CD4-positive, alpha-beta T cell (primary cell): Measurements from ENCODE around the gene HS3ST5. TPM values are rescaled to one million over a fixed set of nuclear protein-coding genes. Genes with fewer than 3 reads are reported as not detected.

Source experiments
- ATAC-seq: fragments of 200-7000 bp; cut with Tn5 transposase; one replicate; pipeline ENCODE4 v1.10.0; 2022; ENCODE audit warnings: mild to moderate bottlenecking; ENCODE audit not compliant: poor library complexity
- CTCF ChIA-PET: fragments of 350-600 bp; sonication (Branson Sonifier 250); formaldehyde crosslinking; loops from one replicate; lab custom pipeline; 2021; ENCODE audit warnings: antibody characterized with exemption, inconsistent platforms; lab: Charles Lee
- POLR2A ChIA-PET: fragments of 350-600 bp; sonication (Branson Sonifier 250); formaldehyde crosslinking; loops from one replicate; lab custom pipeline; 2021; ENCODE audit warnings: antibody characterized with exemption, inconsistent platforms; lab: Charles Lee
- DNase-seq, 14 experiments: peaks; one replicate each; pipeline ENCODE4 v3.0.0-alpha.2; 2013 to 2020; ENCODE audit warnings: mixed read lengths in 2 of 14
- H3K27ac ChIP-seq, 2 donors: one replicate each; pipeline versions ENCODE4 v1.5.1 to v1.7.0; 2013; ENCODE audit warnings: low read length in 2 of 2, low read depth in 1 of 2, mild to moderate bottlenecking in 1 of 2
- H3K27me3 ChIP-seq, 2 experiments: 1 replicate in 1 of 2; 2 replicates in 1 of 2; pipeline versions ENCODE4 v1.6.1 to v1.7.0; 2013; ENCODE audit warnings: low read length in 2 of 2, control low read depth in 1 of 2, mild to moderate bottlenecking in 1 of 2, moderate library complexity in 1 of 2; ENCODE audit not compliant: insufficient read depth in 2 of 2, control insufficient read depth in 1 of 2
- H3K36me3 ChIP-seq: one replicate; pipeline ENCODE4 v1.6.1; 2013; ENCODE audit warnings: low read length, control low read depth; ENCODE audit not compliant: insufficient read depth
- H3K4me1 ChIP-seq: one replicate; pipeline ENCODE4 v1.6.1; 2013; ENCODE audit warnings: low read length, control low read depth; ENCODE audit not compliant: insufficient read depth
- H3K4me3 ChIP-seq: one replicate; pipeline ENCODE4 v1.5.1; 2013; ENCODE audit warnings: mild to moderate bottlenecking, low read length, moderate library complexity
- H3K9me3 ChIP-seq, 2 experiments: 1 replicate in 1 of 2; 2 replicates in 1 of 2; pipeline versions ENCODE4 v1.6.1 to v1.7.0; 2013; ENCODE audit warnings: low read length in 2 of 2, mild to moderate bottlenecking in 2 of 2, control low read depth in 1 of 2, moderate library complexity in 1 of 2; ENCODE audit not compliant: control insufficient read depth in 1 of 2, insufficient read depth in 1 of 2
- H3K27ac Mint-ChIP-seq: one replicate; pipeline ENCODE4 v1.8.0; 2020; ENCODE audit warnings: mixed read lengths
- H3K27me3 Mint-ChIP-seq: one replicate; pipeline ENCODE4 v1.8.0; 2021; ENCODE audit warnings: mixed read lengths
- H3K36me3 Mint-ChIP-seq: one replicate; pipeline ENCODE4 v1.8.0; 2021; ENCODE audit warnings: low read depth, mixed read lengths
- H3K4me1 Mint-ChIP-seq: one replicate; pipeline ENCODE4 v1.8.0; 2021; ENCODE audit warnings: low read depth, mixed read lengths
- H3K4me3 Mint-ChIP-seq: one replicate; pipeline ENCODE4 v1.8.0; 2020; ENCODE audit warnings: mild to moderate bottlenecking, mixed read lengths
- H3K9me3 Mint-ChIP-seq: one replicate; pipeline ENCODE4 v1.8.0; 2020; ENCODE audit warnings: mixed read lengths
- intact Hi-C, 2 experiments: fragments of 100-400 bp; cut with DNase I in 1 of 2; cut with micrococcal nuclease in 1 of 2; formaldehyde crosslinking; loops; one replicate each; pipeline versions ENCODE4 v1.15.1 to v1.9.0; 2023 to 2025; cut with DNase I, micrococcal nuclease
- total RNA-seq, 174 experiments: library from RNA in 2 of 174; stranded (reverse) in 2 of 174; gene quantifications; one replicate each; pipeline ENCODE4 v1.2.3 and lab custom pipeline; 2021 to 2026
- TF ChIP-seq, protein P1 (sequence below): fragments of 200-600 bp; IDR thresholded peaks from one replicate; pipeline ENCODE4 v1.8.0; 2022; ENCODE audit warnings: antibody characterized with exemption, mild to moderate bottlenecking

HS3ST5 gene
- total RNA-seq, 2 experiments from 2014 or later, result not detected

- no peak for ATAC-seq
- no peaks in the 10 kb centered on the region for H3K27me3 ChIP-seq
- Mint-ChIP-seq H3K36me3 (no peaks in the 10 kb centered on the region), H3K27ac (no peak overlapping the region), H3K4me3 (no peak overlapping the region), H3K4me1 (no peaks in the 10 kb centered on the region), H3K27me3 (peaks cover 21% of the 10 kb centered on the region), H3K9me3 (no peaks in the 10 kb centered on the region)
- H3K9me3 ChIP-seq, result no peaks in the 10 kb centered on the region
- no peak for DNase-seq
- H3K36me3 ChIP-seq, result no peaks in the 10 kb centered on the region
- ChIA-PET POLR2A (no interaction called here), CTCF (no interaction called here)
- intact Hi-C loops, result no loop called here
- H3K4me1 ChIP-seq, result no peaks in the 10 kb centered on the region
- H3K27ac ChIP-seq, result no peak overlapping the region
- TF ChIP-seq, protein P1, sequence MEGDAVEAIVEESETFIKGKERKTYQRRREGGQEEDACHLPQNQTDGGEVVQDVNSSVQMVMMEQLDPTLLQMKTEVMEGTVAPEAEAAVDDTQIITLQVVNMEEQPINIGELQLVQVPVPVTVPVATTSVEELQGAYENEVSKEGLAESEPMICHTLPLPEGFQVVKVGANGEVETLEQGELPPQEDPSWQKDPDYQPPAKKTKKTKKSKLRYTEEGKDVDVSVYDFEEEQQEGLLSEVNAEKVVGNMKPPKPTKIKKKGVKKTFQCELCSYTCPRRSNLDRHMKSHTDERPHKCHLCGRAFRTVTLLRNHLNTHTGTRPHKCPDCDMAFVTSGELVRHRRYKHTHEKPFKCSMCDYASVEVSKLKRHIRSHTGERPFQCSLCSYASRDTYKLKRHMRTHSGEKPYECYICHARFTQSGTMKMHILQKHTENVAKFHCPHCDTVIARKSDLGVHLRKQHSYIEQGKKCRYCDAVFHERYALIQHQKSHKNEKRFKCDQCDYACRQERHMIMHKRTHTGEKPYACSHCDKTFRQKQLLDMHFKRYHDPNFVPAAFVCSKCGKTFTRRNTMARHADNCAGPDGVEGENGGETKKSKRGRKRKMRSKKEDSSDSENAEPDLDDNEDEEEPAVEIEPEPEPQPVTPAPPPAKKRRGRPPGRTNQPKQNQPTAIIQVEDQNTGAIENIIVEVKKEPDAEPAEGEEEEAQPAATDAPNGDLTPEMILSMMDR, result no peak
- H3K4me3 ChIP-seq, result no peak overlapping the region
Observed at GRCh38 chr6:114138577-114139248, 204.1 kb downstream of the HS3ST5 start.

DNA sequence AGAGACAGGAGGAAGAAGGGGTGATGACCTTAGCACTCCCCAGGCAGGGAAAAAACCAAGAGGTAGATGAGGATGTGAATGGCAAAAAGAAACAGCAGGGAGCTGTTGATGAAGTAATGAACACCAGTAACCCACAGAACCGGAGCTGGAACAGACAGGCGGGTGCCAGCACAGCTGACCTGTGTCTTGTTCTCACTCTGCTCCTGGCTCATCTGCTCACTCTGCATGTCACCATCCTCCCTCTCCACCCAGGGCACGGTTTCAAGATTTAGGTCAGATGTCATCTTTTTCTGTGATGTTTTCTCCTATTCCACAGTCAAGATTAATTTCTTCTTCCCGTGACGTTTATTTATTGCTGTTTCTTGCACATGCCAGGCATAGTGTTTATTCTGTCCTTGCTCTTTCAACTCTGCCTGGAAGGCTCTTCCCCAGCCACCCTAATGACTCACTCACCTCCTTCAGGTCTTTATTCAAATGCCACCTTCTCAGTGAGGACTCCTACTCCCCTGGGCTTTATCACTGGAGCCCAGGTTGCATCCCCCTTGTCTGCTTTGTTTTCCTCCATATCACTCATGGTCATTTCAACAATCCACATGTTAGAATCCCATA, 207.4 kb downstream of the HS3ST5 start:
- Histone ChIP-seq H3K36me3 (no peaks in the 10 kb centered on the region), H3K27me3 (no peaks in the 10 kb centered on the region), H3K4me3 (no peak overlapping the region), H3K27ac (no peak overlapping the region), H3K9me3 (no peaks in the 10 kb centered on the region), H3K4me1 (no peaks in the 10 kb centered on the region)
- ChIA-PET POLR2A (no interaction called here), CTCF (no interaction called here)
- Mint-ChIP-seq H3K36me3 (no peaks in the 10 kb centered on the region), H3K27me3 (peaks cover 25% of the 10 kb centered on the region), H3K9me3 (no peaks in the 10 kb centered on the region), H3K4me3 (no peak overlapping the region), H3K4me1 (no peaks in the 10 kb centered on the region), H3K27ac (no peak overlapping the region)
- ATAC-seq, result no peak
- TF ChIP-seq, protein P1, result no peak
- intact Hi-C loops, result no loop called here
- no peak for DNase-seq

GRCh38 chr6:114133816-114134215, 209.0 kb downstream of the HS3ST5 start:
- Mint-ChIP-seq H3K4me3 (no peak overlapping the region), H3K27ac (no peak overlapping the region), H3K36me3 (no peaks in the 10 kb centered on the region), H3K9me3 (no peaks in the 10 kb centered on the region), H3K4me1 (no peaks in the 10 kb centered on the region), H3K27me3 (peaks cover 25% of the 10 kb centered on the region)
- intact Hi-C loops, result no loop called here
- no peak overlapping the region for H3K27ac ChIP-seq
- H3K4me1 ChIP-seq, result no peaks in the 10 kb centered on the region
- CTCF ChIA-PET, result no interaction called here
- POLR2A ChIA-PET, result no interaction called here
- no peak overlapping the region for H3K4me3 ChIP-seq
- no peaks in the 10 kb centered on the region for H3K27me3 ChIP-seq
- TF ChIP-seq, protein P1, result no peak
- ATAC-seq (no peak), DNase-seq (no peak)
- H3K36me3 ChIP-seq, result no peaks in the 10 kb centered on the region
- no peaks in the 10 kb centered on the region for H3K9me3 ChIP-seq
